Astrocyte (in vitro differentiated cells and primary cell): ENCODE measurements around the gene C9orf50. TPM values are rescaled to one million over a fixed set of nuclear protein-coding genes. Genes with fewer than 3 reads are reported as not detected.

Experiments used
- DNase-seq: peaks from one replicate; pipeline ENCODE4 v3.0.0-alpha.2; 2010; ENCODE audit warnings: low read depth
- FAIRE-seq: peaks from 2 replicates; lab custom pipeline; 2011; peaks lifted over from hg19 to GRCh38; lab: Jason Lieb, UNC
- H2AFZ ChIP-seq: 2 replicates; pipeline ENCODE4 v1.6.0; 2012; ENCODE audit warnings: low read depth, low read length, inconsistent platforms
- H3K27ac ChIP-seq: 2 replicates; pipeline ENCODE4 v1.5.1; 2011; ENCODE audit warnings: low read depth, low read length, inconsistent platforms
- H3K27me3 ChIP-seq: 2 replicates; pipeline ENCODE4 v1.6.0; 2011; ENCODE audit warnings: low read length, inconsistent platforms; ENCODE audit not compliant: insufficient read depth
- H3K36me3 ChIP-seq: 2 replicates; pipeline ENCODE4 v1.5.1; 2011; ENCODE audit warnings: low read length, inconsistent platforms; ENCODE audit not compliant: insufficient read depth
- H3K4me1 ChIP-seq: 2 replicates; pipeline ENCODE4 v1.5.1; 2011; ENCODE audit warnings: low read length, inconsistent platforms; ENCODE audit not compliant: insufficient read depth
- H3K4me2 ChIP-seq: 2 replicates; pipeline ENCODE4 v1.6.0; 2012; ENCODE audit warnings: low read length, inconsistent platforms
- H3K4me3 ChIP-seq: 2 replicates; pipeline ENCODE4 v1.5.1; 2011; ENCODE audit warnings: low read depth, mild to moderate bottlenecking, low read length, inconsistent platforms; ENCODE audit not compliant: insufficient read depth
- H3K79me2 ChIP-seq: 2 replicates; pipeline ENCODE4 v1.6.0; 2012; ENCODE audit warnings: mild to moderate bottlenecking, low read length, inconsistent platforms; ENCODE audit not compliant: insufficient read depth
- H3K9ac ChIP-seq: 2 replicates; pipeline ENCODE4 v1.6.0; 2012; ENCODE audit warnings: mild to moderate bottlenecking, low read length, inconsistent platforms
- H3K9me3 ChIP-seq: 2 replicates; pipeline ENCODE4 v1.5.1; 2012; ENCODE audit warnings: low read depth, mild to moderate bottlenecking, low read length, inconsistent platforms; ENCODE audit not compliant: insufficient read depth
- H4K20me1 ChIP-seq: 2 replicates; pipeline ENCODE4 v1.6.0; 2012; ENCODE audit warnings: low read length, inconsistent platforms; ENCODE audit not compliant: insufficient read depth
- H3K27ac Mint-ChIP-seq: one replicate; pipeline ENCODE4 v1.8.0; 2021; ENCODE audit warnings: mild to moderate bottlenecking, mixed read lengths; ENCODE audit not compliant: unreplicated experiment
- H3K27me3 Mint-ChIP-seq: one replicate; pipeline ENCODE4 v1.8.0; 2021; ENCODE audit warnings: low read depth, mixed read lengths; ENCODE audit not compliant: unreplicated experiment
- H3K36me3 Mint-ChIP-seq: one replicate; pipeline ENCODE4 v1.8.0; 2021; ENCODE audit warnings: low read depth, mixed read lengths; ENCODE audit not compliant: unreplicated experiment
- H3K4me1 Mint-ChIP-seq: one replicate; pipeline ENCODE4 v1.8.0; 2021; ENCODE audit warnings: low read depth, mixed read lengths; ENCODE audit not compliant: unreplicated experiment
- H3K4me3 Mint-ChIP-seq: one replicate; pipeline ENCODE4 v1.8.0; 2021; ENCODE audit warnings: mild to moderate bottlenecking, moderate library complexity, mixed read lengths; ENCODE audit not compliant: unreplicated experiment
- H3K9me3 Mint-ChIP-seq: one replicate; pipeline ENCODE4 v1.8.0; 2021; ENCODE audit warnings: mild to moderate bottlenecking, mixed read lengths; ENCODE audit not compliant: unreplicated experiment
- EZH2 ChIP-seq: IDR thresholded peaks from 2 replicates; pipeline ENCODE4 v1.6.1; 2012; ENCODE audit warnings: mild to moderate bottlenecking, low read length, inconsistent platforms; ENCODE audit not compliant: insufficient read depth
- total RNA-seq: library from RNA; stranded (reverse); gene quantifications from 2 replicates; pipeline ENCODE4 v1.2.1, GENCODE V29; 2021
- TF ChIP-seq, protein P1 (sequence below): IDR thresholded peaks from 2 replicates; pipeline ENCODE4 v1.5.1; 2011; ENCODE audit warnings: low read depth, mild to moderate bottlenecking, inconsistent platforms, low read length, moderate library complexity; ENCODE audit not compliant: insufficient read depth

Gene C9orf50
- total RNA-seq, 1 donor from 2014 or later = 0.41 TPM

DNA sequence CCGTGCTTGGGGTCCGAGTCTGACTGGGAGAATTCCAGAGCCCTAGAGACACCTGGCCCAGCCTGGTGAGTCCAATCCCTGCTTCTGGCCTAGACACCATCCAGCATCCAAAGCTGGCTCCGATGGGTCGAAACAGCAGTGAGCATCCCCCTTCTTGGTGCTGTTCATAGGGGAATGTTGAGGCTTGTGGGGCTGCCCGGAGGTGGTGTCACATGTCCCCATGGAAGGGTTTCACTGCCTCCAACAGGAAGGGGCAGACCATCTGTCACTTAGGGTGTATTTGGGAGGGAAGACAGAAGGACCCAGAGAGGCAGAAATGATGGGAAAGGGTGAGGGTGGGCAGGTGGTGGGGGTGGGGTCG lies 13.9 kb downstream of the C9orf50 start:
- H3K9ac ChIP-seq = no peak overlapping the region
- H3K4me3 Mint-ChIP-seq = no peak overlapping the region
- TF ChIP-seq, protein P1, sequence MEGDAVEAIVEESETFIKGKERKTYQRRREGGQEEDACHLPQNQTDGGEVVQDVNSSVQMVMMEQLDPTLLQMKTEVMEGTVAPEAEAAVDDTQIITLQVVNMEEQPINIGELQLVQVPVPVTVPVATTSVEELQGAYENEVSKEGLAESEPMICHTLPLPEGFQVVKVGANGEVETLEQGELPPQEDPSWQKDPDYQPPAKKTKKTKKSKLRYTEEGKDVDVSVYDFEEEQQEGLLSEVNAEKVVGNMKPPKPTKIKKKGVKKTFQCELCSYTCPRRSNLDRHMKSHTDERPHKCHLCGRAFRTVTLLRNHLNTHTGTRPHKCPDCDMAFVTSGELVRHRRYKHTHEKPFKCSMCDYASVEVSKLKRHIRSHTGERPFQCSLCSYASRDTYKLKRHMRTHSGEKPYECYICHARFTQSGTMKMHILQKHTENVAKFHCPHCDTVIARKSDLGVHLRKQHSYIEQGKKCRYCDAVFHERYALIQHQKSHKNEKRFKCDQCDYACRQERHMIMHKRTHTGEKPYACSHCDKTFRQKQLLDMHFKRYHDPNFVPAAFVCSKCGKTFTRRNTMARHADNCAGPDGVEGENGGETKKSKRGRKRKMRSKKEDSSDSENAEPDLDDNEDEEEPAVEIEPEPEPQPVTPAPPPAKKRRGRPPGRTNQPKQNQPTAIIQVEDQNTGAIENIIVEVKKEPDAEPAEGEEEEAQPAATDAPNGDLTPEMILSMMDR = no peak
- TF ChIP-seq EZH2 = no peak
- H3K9me3 Mint-ChIP-seq = no peaks in the 10 kb centered on the region
- no peaks in the 10 kb centered on the region for H3K27me3 Mint-ChIP-seq
- no peak overlapping the region for H2AFZ ChIP-seq
- peaks cover 21% of the 10 kb centered on the region for H3K4me1 ChIP-seq
- H3K79me2 ChIP-seq = no peaks in the 10 kb centered on the region
- H3K36me3 Mint-ChIP-seq = no peaks in the 10 kb centered on the region
- H3K4me3 ChIP-seq = no peak overlapping the region
- H4K20me1 ChIP-seq = no peaks in the 10 kb centered on the region
- FAIRE-seq (no peak), DNase-seq (no peak)
- H3K27me3 ChIP-seq = no peaks in the 10 kb centered on the region
- H3K4me1 Mint-ChIP-seq = peaks cover 17% of the 10 kb centered on the region
- H3K36me3 ChIP-seq = no peaks in the 10 kb centered on the region
- H3K27ac ChIP-seq = no peak overlapping the region
- peak overlapping the region; percentile 58 for H3K27ac Mint-ChIP-seq
- no peak overlapping the region for H3K4me2 ChIP-seq
- H3K9me3 ChIP-seq = no peaks in the 10 kb centered on the region

DNA sequence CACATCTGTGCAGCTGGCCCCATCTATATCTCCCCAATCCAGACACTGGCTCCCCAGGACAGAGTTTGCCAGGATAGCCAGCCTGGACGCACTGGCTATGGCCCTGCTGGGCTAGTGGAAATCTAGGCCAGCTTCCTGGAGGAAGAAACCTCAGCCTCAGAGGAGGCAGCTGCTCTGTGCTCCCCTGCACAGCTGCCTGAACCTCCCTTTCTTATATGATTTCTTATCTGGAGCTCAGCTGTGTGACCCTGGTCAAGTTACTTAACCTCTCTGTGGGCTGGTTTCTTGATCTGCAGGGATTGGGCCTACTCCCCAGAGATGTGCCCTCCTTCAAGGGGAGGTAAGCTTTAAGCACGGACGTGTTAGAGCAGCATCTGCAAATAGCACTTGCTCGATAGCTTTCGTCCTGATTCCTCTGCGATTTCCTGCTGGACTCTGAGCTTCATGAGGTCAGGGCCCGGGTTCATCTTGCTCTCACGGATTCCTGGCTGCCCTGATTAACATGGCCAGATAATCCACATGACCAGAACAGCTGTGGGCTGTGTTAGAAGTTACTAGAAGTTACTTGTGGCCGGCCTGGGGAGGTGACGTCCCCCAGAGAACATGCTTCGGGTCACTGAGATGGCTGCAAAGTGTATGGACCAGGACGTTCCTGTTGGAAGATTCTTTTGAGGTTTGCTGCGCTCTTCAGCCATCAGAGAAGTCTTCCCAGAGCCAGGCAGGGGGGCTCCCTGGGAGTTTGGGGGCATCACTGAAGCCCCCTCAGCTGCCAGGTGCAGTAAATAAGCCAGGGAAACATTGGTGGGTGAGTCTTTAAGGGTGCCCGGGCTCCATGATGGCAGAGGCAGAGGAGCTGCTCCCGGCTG lies 14.5 kb downstream of the C9orf50 start:
- no peak overlapping the region for H3K27ac ChIP-seq
- H3K36me3 ChIP-seq = no peaks in the 10 kb centered on the region
- H3K79me2 ChIP-seq = no peaks in the 10 kb centered on the region
- no peaks in the 10 kb centered on the region for H3K27me3 Mint-ChIP-seq
- FAIRE-seq (no peak), DNase-seq (no peak)
- H3K4me3 Mint-ChIP-seq = no peak overlapping the region
- no peaks in the 10 kb centered on the region for H4K20me1 ChIP-seq
- H3K27ac Mint-ChIP-seq = peak overlapping the region; percentile 58
- TF ChIP-seq EZH2 = no peak
- TF ChIP-seq, protein P1 = no peak
- no peak overlapping the region for H3K9ac ChIP-seq
- H3K4me1 Mint-ChIP-seq = peaks cover 17% of the 10 kb centered on the region
- no peaks in the 10 kb centered on the region for H3K27me3 ChIP-seq
- H3K4me3 ChIP-seq = no peak overlapping the region
- H3K9me3 Mint-ChIP-seq = no peaks in the 10 kb centered on the region
- peaks cover 21% of the 10 kb centered on the region for H3K4me1 ChIP-seq
- H3K36me3 Mint-ChIP-seq = no peaks in the 10 kb centered on the region
- no peaks in the 10 kb centered on the region for H3K9me3 ChIP-seq
- peak overlapping the region; percentile 24 for H2AFZ ChIP-seq
- no peak overlapping the region for H3K4me2 ChIP-seq

DNA sequence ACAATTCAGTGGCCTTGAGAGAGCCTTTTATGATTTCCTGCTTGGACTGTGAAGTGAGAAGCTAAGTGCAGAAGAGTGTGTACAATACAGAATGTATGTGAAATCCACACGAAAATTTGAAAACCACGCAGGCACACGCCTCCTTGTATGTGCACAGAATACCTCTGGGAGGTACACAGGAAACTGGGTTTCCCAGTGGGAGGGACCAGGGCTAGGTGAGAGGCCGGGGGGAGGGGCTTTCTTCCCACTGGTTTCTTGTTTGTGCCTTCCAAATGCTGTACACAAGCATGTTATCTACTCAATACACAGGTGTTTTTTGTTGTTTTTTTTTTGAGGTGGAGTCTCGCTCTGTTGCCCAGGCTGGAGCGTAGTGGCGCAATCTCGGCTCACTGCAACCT lies 16.1 kb downstream of the C9orf50 start:
- Mint-ChIP-seq H3K27ac (no peak overlapping the region), H3K4me1 (peaks cover 13% of the 10 kb centered on the region)

More for the DNA sequence above, 16.1 kb downstream of the C9orf50 start:
- Mint-ChIP-seq H3K4me3 (no peak overlapping the region), H3K9me3 (no peaks in the 10 kb centered on the region), H3K27me3 (no peaks in the 10 kb centered on the region), H3K36me3 (no peaks in the 10 kb centered on the region)
- H3K27ac ChIP-seq = no peak overlapping the region
- no peaks in the 10 kb centered on the region for H4K20me1 ChIP-seq
- FAIRE-seq = no peak
- H3K27me3 ChIP-seq = no peaks in the 10 kb centered on the region
- no peak overlapping the region for H3K4me3 ChIP-seq
- no peak for DNase-seq
- H3K9me3 ChIP-seq = no peaks in the 10 kb centered on the region
- H3K36me3 ChIP-seq = no peaks in the 10 kb centered on the region
- no peak overlapping the region for H3K4me2 ChIP-seq
- peaks cover 10% of the 10 kb centered on the region for H3K4me1 ChIP-seq
- no peak overlapping the region for H2AFZ ChIP-seq
- H3K9ac ChIP-seq = no peak overlapping the region
- no peaks in the 10 kb centered on the region for H3K79me2 ChIP-seq
- TF ChIP-seq, protein P1 = no peak
- TF ChIP-seq EZH2 = no peak
